HepG2 (cell line): ENCODE measurements around the gene ANO4. TPM values are rescaled to one million over a fixed set of nuclear protein-coding genes. Genes with fewer than 3 reads are reported as not detected.

Source experiments
- ATAC-seq: fragments of 200-7000 bp; cut with Tn5 transposase; 3 replicates; pipeline ENCODE4 v1.9.1; 2020; ENCODE audit warnings: mild to moderate bottlenecking, moderate library complexity
- BruUV-seq: library from RNA; stranded (reverse); fragments of 400-500 nt; replicated peaks from 2 replicates; lab custom pipeline; 2021; lab: Mats Ljungman, UMichigan
- CTCF ChIA-PET: fragments of 300-600 bp; formaldehyde crosslinking; extraction: SDS; loops from one replicate; lab custom pipeline; 2021; ENCODE audit warnings: low total read pairs, inconsistent platforms, low intra/inter-chr PET ratio; lab: Yijun Ruan, JAX
- POLR2A ChIA-PET: fragments of 350-600 bp; sonication (Branson Sonifier 250); formaldehyde crosslinking; loops from one replicate; lab custom pipeline; 2020; ENCODE audit warnings: antibody characterized with exemption, inconsistent platforms; lab: Yijun Ruan, JAX
- DNase-seq: peaks from one replicate; pipeline ENCODE4 v3.0.0-alpha.2; 2015; ENCODE audit warnings: low spot score
- FAIRE-seq: peaks from 3 replicates; lab custom pipeline; 2011; peaks lifted over from hg19 to GRCh38; lab: Jason Lieb, UNC
- H2AFZ ChIP-seq: one replicate; pipeline ENCODE4 v1.6.1; 2011; ENCODE audit warnings: low read length, inconsistent platforms
- H3K27ac ChIP-seq: fragments of 300-600 bp; 3 replicates; pipeline ENCODE4 v1.8.0; 2011; ENCODE audit warnings: mixed run types, mild to moderate bottlenecking, mixed read lengths, low read length, inconsistent platforms; ENCODE audit not compliant: insufficient read depth; ENCODE audit errors: extremely low read length
- H3K27me3 ChIP-seq, 2 experiments: fragments of 200-600 bp in 1 of 2; 2 replicates in 1 of 2; 3 replicates in 1 of 2; pipeline versions ENCODE4 v1.6.0 to v1.8.0; 2011; ENCODE audit warnings: low read length in 2 of 2, mild to moderate bottlenecking in 2 of 2, moderate library complexity in 2 of 2, inconsistent platforms in 1 of 2; ENCODE audit not compliant: insufficient read depth in 2 of 2, control insufficient read depth in 1 of 2
- H3K36me3 ChIP-seq, 2 experiments: fragments of 200-600 bp in 1 of 2; replicated peaks in 1 of 2; 2 replicates in 1 of 2; 3 replicates in 1 of 2; pipeline versions ENCODE4 v1.5.1 to v1.8.0; 2011; ENCODE audit warnings: low read length in 2 of 2, inconsistent platforms in 1 of 2; ENCODE audit not compliant: insufficient read depth in 2 of 2, control insufficient read depth in 1 of 2
- H3K4me1 ChIP-seq: 2 replicates; pipeline ENCODE4 v1.5.1; 2012; ENCODE audit warnings: low read length, inconsistent platforms; ENCODE audit not compliant: insufficient read depth
- H3K4me2 ChIP-seq: 2 replicates; pipeline ENCODE4 v1.6.0; 2011; ENCODE audit warnings: low read depth, low read length, inconsistent platforms
- H3K4me3 ChIP-seq, 3 experiments: fragments of 200-600 bp in 1 of 3; sonication (generic), shearing (Covaris generic) in 1 of 3; replicated peaks in 1 of 3; 2 replicates each; pipeline ENCODE4 v1.5.1; 2011 to 2016; ENCODE audit warnings: low read length in 3 of 3, inconsistent platforms in 2 of 3, low read depth in 2 of 3, mild to moderate bottlenecking in 2 of 3, control low read depth in 1 of 3, mixed read lengths in 1 of 3; ENCODE audit not compliant: insufficient read depth in 1 of 3
- H3K79me2 ChIP-seq: one replicate; pipeline ENCODE4 v1.6.1; 2011; ENCODE audit warnings: low read length, inconsistent platforms; ENCODE audit not compliant: insufficient read depth
- H3K9ac ChIP-seq: 2 replicates; pipeline ENCODE4 v1.6.0; 2011; ENCODE audit warnings: mild to moderate bottlenecking, low read depth, low read length, inconsistent platforms; ENCODE audit not compliant: insufficient read depth
- H3K9me3 ChIP-seq: 2 replicates; pipeline ENCODE4 v1.5.1; 2012; ENCODE audit warnings: mild to moderate bottlenecking, low read length
- H4K20me1 ChIP-seq: 2 replicates; pipeline ENCODE4 v1.6.0; 2011; ENCODE audit warnings: inconsistent platforms, mild to moderate bottlenecking, low read length, moderate library complexity; ENCODE audit not compliant: insufficient read depth
- ATRX ChIP-seq: sonication (generic); formaldehyde crosslinking; IDR thresholded peaks from 2 replicates; pipeline ENCODE4 v1.4.0; 2020; ENCODE audit warnings: missing genetic modification reagents, borderline replicate concordance
- CEBPB ChIP-seq: IDR thresholded peaks from 2 replicates; pipeline ENCODE4 v1.6.1; 2011; ENCODE audit warnings: low read depth, low read length, improper control_type of control experiment, borderline replicate concordance
- GFI1 ChIP-seq: sonication (generic); formaldehyde crosslinking; IDR thresholded peaks from 2 replicates; pipeline ENCODE4 v1.5.0; 2020; ENCODE audit warnings: missing genetic modification reagents, mild to moderate bottlenecking, borderline replicate concordance
- NFKBIZ ChIP-seq: IDR thresholded peaks from 2 replicates; pipeline ENCODE4 v1.6.1; 2018; ENCODE audit warnings: missing genetic modification reagents, missing compliant biosample characterization
- POLR2AphosphoS2 ChIP-seq: IDR thresholded peaks from 2 replicates; pipeline ENCODE4 v1.6.1; 2011; ENCODE audit warnings: low read depth, low read length, improper control_type of control experiment
- SP4 ChIP-seq: sonication (generic); formaldehyde crosslinking; IDR thresholded peaks from 2 replicates; pipeline ENCODE4 v1.8.1; 2023; ENCODE audit warnings: mild to moderate bottlenecking, missing genetic modification reagents
- ZNF260 ChIP-seq: sonication (generic); formaldehyde crosslinking; IDR thresholded peaks from 2 replicates; pipeline ENCODE4 v1.4.0; 2020; ENCODE audit warnings: missing genetic modification reagents, low read depth, mild to moderate bottlenecking, borderline replicate concordance
- ZNF430 ChIP-seq: sonication (generic); formaldehyde crosslinking; IDR thresholded peaks from 2 replicates; pipeline ENCODE4 v1.9.0; 2021; ENCODE audit warnings: mild to moderate bottlenecking, missing genetic modification reagents
- ZNF460 ChIP-seq: sonication (generic); formaldehyde crosslinking; IDR thresholded peaks from 2 replicates; pipeline ENCODE4 v1.5.1; 2020; ENCODE audit warnings: missing genetic modification reagents, mild to moderate bottlenecking, borderline replicate concordance
- ZNF607 ChIP-seq: sonication (generic); formaldehyde crosslinking; IDR thresholded peaks from 2 replicates; pipeline ENCODE4 v1.5.1; 2020; ENCODE audit warnings: missing genetic modification reagents, mild to moderate bottlenecking, borderline replicate concordance
- ZNF614 ChIP-seq: IDR thresholded peaks from 2 replicates; pipeline ENCODE4 v1.6.1; 2018; ENCODE audit warnings: missing biosample characterization, missing genetic modification reagents, inconsistent platforms, borderline replicate concordance
- ZNF674 ChIP-seq: sonication (generic); formaldehyde crosslinking; IDR thresholded peaks from 2 replicates; pipeline ENCODE4 v1.5.0; 2020; ENCODE audit warnings: low read depth, mild to moderate bottlenecking, missing genetic modification reagents
- ZNF83 ChIP-seq: sonication (generic); formaldehyde crosslinking; IDR thresholded peaks from 2 replicates; pipeline ENCODE4 v1.4.0; 2020; ENCODE audit warnings: missing genetic modification reagents, mild to moderate bottlenecking, borderline replicate concordance
- WGBS: methylation state at CpG from one replicate; pipeline ENCODE4 v1.1.6; 2017; ENCODE audit warnings: low lambda C conversion rate; 5-methylcytosine and 5-hydroxymethylcytosine counted together
- in situ Hi-C: cut with HindIII; loops from 2 replicates; pipeline ENCODE4 v1.10.0; 2017; ENCODE audit warnings: low pct_unique_long_range_greater_than_20kb; ENCODE audit not compliant: extremely low pct_ligation_motif_present
- intact Hi-C: fragments of 100-400 bp; cut with micrococcal nuclease; formaldehyde crosslinking; loops from one replicate; pipeline ENCODE4 v1.10.0; 2022; ENCODE audit not compliant: unreplicated experiment
- polyA plus RNA-seq, 8 experiments: library from polyadenylated mRNA; depleted of rRNA in 3 of 8; stranded (reverse) in 7 of 8; unstranded in 1 of 8; fragments of >200 nt; fragmentation: Illumina TruSeq in 4 of 8; extraction: Trizol in 4 of 8; gene quantifications; 2 replicates each; pipeline versions ENCODE4 v1.2.1 to v1.2.3, GENCODE V29; 2011 to 2016; ENCODE audit warnings: low read depth in 4 of 8, missing spikeins in 1 of 8, mixed read lengths in 1 of 8; ENCODE audit not compliant: insufficient read depth in 1 of 8
- total RNA-seq, 5 experiments: library from RNA; depleted of rRNA; stranded (reverse); fragments of >200 nt; fragmentation: Illumina TruSeq; extraction: Trizol; gene quantifications; 2 replicates each; pipeline ENCODE4 v1.2.3, GENCODE V29; 2016; ENCODE audit warnings: low read depth in 1 of 5
- TF ChIP-seq, protein P1 (sequence below): sonication (generic); formaldehyde crosslinking; IDR thresholded peaks from 2 replicates; pipeline ENCODE4 v1.4.0; 2020; ENCODE audit warnings: missing genetic modification reagents
- TF ChIP-seq, protein P2 (sequence below): fragments of 450-650 bp; IDR thresholded peaks from 2 replicates; pipeline ENCODE4 v1.6.1; 2017
- TF ChIP-seq, protein P3 (sequence below): sonication (generic); formaldehyde crosslinking; IDR thresholded peaks from 2 replicates; pipeline ENCODE4 v1.8.1; 2023; ENCODE audit warnings: mild to moderate bottlenecking, missing genetic modification reagents

ANO4 gene
- total and polyA plus RNA-seq, 2 of the 13 experiments (the other 11 are each of a cell fraction or from before 2014, with no cell fraction given), result not detected

DNA sequence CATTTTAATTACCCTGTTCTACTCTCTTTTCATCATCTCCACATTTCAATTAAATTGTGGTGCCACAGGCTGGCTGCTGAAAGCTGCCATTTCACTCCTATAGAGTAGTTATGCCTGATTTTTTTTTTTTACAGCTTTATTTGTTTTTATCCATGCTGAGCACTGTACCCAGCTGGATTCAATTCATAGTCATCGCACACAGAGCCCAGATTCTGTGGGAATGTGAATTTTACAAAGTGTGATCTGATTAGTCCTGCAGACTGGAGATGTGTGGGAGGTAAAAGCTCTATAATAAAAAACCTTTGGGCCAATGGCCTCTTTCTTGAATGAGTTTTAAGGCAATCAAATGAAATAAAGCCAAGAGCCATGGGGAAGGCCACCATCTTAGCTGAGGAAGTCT lies 190.2 kb downstream of the ANO4 start:
- no peaks in the 10 kb centered on the region for H3K9me3 ChIP-seq
- FAIRE-seq, result no peak

DNA sequence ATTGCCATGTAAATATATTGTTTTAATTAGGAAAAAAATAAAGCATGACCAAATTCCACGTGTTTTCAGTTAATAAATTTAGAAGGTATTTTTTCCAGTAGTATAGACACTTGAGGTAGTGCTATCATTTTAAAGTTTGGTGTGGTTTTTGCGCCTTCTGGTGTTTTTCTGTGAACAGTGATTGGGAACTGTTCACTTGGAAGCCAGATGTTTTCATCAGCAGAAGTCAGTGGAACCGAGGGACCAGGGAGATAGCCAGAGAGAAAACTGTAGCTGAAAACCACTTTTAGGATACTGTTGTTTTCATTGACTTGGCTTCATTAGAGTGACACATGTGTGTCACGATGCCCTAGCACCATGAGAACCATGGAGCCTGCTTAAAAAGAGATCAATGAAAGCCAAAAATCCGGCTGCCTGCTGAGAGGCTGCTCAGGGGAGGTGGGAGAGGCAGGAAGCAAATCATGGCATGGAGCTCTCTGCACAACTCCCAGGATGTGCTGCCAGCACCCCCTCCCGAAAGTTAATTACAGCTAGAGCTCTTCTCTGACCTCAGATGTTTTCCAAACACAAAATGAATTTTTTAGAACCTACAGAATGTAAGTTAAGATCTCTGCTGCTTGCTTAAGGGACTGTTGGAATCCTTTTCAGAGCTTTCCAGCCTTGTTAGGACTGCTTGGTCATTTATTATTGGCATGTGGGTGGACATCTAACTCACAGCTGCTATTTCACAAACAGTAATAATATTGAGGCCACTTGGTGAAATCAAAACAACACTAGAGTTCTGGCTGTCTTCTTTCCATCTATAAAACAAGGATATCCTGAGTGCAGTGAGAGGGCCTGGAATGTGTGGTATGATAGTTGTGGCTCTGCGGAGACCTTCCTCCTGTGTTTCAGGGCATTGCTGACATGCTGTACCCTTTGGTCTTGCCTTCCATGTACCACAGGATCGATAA lies 192.3 kb downstream of the ANO4 start:
- no peak overlapping the region for H3K4me2 ChIP-seq
- in situ Hi-C loops, result no loop called here
- H3K27me3 ChIP-seq, result no peaks in the 10 kb centered on the region
- CTCF ChIA-PET, result no interaction called here
- 11% methylated on average over 7 of the region's 8 CpGs for WGBS
- no peak overlapping the region for H3K27ac ChIP-seq
- H3K9me3 ChIP-seq, result no peaks in the 10 kb centered on the region
- H3K4me1 ChIP-seq, result no peaks in the 10 kb centered on the region
- no TSS peak for BruUV-seq
- intact Hi-C loops, result no loop called here
- POLR2A ChIA-PET, result no interaction called here
- DNase-seq (no peak), FAIRE-seq (no peak), ATAC-seq (peak; percentile 34; the same call in 2 of the 3 replicates)
- H3K79me2 ChIP-seq, result no peaks in the 10 kb centered on the region
- no peak overlapping the region for H3K4me3 ChIP-seq
- no peak overlapping the region for H3K9ac ChIP-seq
- no peak overlapping the region for H2AFZ ChIP-seq
- H3K36me3 ChIP-seq, result no peaks in the 10 kb centered on the region
- H4K20me1 ChIP-seq, result no peaks in the 10 kb centered on the region
- no peak for TF ChIP-seq ZNF260 (CRISPR knock-in tag)
- TF ChIP-seq, protein P1, sequence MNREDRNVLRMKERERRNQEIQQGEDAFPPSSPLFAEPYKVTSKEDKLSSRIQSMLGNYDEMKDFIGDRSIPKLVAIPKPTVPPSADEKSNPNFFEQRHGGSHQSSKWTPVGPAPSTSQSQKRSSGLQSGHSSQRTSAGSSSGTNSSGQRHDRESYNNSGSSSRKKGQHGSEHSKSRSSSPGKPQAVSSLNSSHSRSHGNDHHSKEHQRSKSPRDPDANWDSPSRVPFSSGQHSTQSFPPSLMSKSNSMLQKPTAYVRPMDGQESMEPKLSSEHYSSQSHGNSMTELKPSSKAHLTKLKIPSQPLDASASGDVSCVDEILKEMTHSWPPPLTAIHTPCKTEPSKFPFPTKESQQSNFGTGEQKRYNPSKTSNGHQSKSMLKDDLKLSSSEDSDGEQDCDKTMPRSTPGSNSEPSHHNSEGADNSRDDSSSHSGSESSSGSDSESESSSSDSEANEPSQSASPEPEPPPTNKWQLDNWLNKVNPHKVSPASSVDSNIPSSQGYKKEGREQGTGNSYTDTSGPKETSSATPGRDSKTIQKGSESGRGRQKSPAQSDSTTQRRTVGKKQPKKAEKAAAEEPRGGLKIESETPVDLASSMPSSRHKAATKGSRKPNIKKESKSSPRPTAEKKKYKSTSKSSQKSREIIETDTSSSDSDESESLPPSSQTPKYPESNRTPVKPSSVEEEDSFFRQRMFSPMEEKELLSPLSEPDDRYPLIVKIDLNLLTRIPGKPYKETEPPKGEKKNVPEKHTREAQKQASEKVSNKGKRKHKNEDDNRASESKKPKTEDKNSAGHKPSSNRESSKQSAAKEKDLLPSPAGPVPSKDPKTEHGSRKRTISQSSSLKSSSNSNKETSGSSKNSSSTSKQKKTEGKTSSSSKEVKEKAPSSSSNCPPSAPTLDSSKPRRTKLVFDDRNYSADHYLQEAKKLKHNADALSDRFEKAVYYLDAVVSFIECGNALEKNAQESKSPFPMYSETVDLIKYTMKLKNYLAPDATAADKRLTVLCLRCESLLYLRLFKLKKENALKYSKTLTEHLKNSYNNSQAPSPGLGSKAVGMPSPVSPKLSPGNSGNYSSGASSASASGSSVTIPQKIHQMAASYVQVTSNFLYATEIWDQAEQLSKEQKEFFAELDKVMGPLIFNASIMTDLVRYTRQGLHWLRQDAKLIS, result no peak
- TF ChIP-seq ZNF430 (CRISPR knock-in tag), result no peak
- no peak for TF ChIP-seq ATRX (CRISPR knock-in tag)
- no peak for TF ChIP-seq SP4 (CRISPR knock-in tag)
- TF ChIP-seq, protein P2, sequence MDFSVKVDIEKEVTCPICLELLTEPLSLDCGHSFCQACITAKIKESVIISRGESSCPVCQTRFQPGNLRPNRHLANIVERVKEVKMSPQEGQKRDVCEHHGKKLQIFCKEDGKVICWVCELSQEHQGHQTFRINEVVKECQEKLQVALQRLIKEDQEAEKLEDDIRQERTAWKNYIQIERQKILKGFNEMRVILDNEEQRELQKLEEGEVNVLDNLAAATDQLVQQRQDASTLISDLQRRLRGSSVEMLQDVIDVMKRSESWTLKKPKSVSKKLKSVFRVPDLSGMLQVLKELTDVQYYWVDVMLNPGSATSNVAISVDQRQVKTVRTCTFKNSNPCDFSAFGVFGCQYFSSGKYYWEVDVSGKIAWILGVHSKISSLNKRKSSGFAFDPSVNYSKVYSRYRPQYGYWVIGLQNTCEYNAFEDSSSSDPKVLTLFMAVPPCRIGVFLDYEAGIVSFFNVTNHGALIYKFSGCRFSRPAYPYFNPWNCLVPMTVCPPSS, result no peak
- no peak for TF ChIP-seq ZNF607 (CRISPR knock-in tag)

More for the DNA sequence above, 190.2 kb downstream of the ANO4 start:
- intact Hi-C loops (no loop called here), in situ Hi-C loops (no loop called here)
- Histone ChIP-seq H3K27me3 (no peaks in the 10 kb centered on the region), H3K79me2 (no peaks in the 10 kb centered on the region), H3K36me3 (no peaks in the 10 kb centered on the region), H3K9ac (no peak overlapping the region), H3K27ac (no peak overlapping the region), H3K4me3 (no peak overlapping the region), H4K20me1 (no peaks in the 10 kb centered on the region), H2AFZ (no peak overlapping the region), H3K4me2 (no peak overlapping the region), H3K4me1 (no peaks in the 10 kb centered on the region)
- no peak for TF ChIP-seq GFI1
- no peak for TF ChIP-seq POLR2AphosphoS2
- no peak for TF ChIP-seq ZNF614
- no peak for TF ChIP-seq ZNF460
- no peak for TF ChIP-seq NFKBIZ (CRISPR knock-in tag)
- no peak for TF ChIP-seq ZNF674 (CRISPR knock-in tag)
- TF ChIP-seq, protein P3, sequence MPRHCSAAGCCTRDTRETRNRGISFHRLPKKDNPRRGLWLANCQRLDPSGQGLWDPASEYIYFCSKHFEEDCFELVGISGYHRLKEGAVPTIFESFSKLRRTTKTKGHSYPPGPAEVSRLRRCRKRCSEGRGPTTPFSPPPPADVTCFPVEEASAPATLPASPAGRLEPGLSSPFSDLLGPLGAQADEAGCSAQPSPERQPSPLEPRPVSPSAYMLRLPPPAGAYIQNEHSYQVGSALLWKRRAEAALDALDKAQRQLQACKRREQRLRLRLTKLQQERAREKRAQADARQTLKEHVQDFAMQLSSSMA (CRISPR knock-in tag), result no peak
- TF ChIP-seq ZNF83 (CRISPR knock-in tag), result no peak
- no peak for TF ChIP-seq CEBPB
- WGBS, result 8% methylated on average over 1 of the region's 1 CpG
- BruUV-seq, result no TSS peak
- ChIA-PET POLR2A (no interaction called here), CTCF (no interaction called here)
- ATAC-seq, result no peak
- no peak for DNase-seq
